C4-2B (cell line): ENCODE results near the gene ALX3.

Source experiments
- H3K27ac ChIP-seq: fragments of 450-650 bp; 2 replicates; pipeline ENCODE4 v1.5.1; 2017
- ZFX ChIP-seq: fragments of 450-650 bp; IDR thresholded peaks from 2 replicates; pipeline ENCODE4 v1.6.1; 2017
- TF ChIP-seq, protein P1 (sequence below): fragments of 450-650 bp; conservative IDR thresholded peaks from 2 replicates; pipeline ENCODE4 v1.5.1; 2017; ENCODE audit warnings: mild to moderate bottlenecking

ALX3 gene

DNA sequence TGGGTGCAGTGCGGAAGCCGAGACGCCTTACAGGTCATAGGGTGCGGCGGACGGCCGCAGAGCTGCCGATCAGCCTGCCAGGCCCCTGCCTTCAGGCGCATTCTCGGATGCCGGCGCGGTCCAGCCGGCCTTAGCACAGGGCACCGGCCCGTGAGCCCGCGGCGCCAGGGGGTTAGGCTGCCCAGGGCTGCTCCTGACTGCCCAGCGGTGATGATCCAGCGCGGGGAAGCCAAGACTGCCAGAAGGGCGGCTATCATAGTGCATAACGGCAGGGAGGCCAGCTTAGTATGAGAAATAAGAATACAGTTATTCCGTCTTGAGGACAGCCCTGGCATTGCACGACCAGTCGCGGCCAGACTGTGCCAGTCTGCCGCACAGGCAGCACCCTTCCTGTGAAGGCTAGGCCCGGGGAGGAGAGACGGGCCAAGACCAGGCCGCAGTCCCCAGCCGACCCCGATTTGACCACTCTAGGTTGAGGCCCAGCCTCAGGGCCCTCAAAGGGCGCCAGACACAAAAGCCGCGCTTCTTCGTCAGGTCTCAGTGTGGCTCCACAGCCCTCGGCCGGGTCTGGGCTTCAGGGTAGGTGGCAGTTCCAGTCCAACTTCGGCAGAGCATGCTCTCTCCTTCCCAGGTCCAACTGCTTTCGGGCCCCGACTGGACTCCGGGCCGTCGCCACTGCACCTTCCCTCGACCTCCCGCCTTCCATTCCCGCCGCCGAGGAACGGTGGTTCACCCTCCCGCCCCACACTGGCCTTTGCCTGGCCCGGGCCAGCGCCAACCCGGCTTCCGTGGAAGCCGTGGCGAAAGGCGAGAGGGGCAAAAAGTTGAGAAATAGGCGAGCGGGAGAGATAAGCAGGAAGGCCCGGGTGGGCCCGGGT is 829 bp downstream of the ALX3 start:
- TF ChIP-seq, protein P1, sequence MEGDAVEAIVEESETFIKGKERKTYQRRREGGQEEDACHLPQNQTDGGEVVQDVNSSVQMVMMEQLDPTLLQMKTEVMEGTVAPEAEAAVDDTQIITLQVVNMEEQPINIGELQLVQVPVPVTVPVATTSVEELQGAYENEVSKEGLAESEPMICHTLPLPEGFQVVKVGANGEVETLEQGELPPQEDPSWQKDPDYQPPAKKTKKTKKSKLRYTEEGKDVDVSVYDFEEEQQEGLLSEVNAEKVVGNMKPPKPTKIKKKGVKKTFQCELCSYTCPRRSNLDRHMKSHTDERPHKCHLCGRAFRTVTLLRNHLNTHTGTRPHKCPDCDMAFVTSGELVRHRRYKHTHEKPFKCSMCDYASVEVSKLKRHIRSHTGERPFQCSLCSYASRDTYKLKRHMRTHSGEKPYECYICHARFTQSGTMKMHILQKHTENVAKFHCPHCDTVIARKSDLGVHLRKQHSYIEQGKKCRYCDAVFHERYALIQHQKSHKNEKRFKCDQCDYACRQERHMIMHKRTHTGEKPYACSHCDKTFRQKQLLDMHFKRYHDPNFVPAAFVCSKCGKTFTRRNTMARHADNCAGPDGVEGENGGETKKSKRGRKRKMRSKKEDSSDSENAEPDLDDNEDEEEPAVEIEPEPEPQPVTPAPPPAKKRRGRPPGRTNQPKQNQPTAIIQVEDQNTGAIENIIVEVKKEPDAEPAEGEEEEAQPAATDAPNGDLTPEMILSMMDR: no peak
- TF ChIP-seq ZFX: no peak
- no peak overlapping the region for H3K27ac ChIP-seq

DNA sequence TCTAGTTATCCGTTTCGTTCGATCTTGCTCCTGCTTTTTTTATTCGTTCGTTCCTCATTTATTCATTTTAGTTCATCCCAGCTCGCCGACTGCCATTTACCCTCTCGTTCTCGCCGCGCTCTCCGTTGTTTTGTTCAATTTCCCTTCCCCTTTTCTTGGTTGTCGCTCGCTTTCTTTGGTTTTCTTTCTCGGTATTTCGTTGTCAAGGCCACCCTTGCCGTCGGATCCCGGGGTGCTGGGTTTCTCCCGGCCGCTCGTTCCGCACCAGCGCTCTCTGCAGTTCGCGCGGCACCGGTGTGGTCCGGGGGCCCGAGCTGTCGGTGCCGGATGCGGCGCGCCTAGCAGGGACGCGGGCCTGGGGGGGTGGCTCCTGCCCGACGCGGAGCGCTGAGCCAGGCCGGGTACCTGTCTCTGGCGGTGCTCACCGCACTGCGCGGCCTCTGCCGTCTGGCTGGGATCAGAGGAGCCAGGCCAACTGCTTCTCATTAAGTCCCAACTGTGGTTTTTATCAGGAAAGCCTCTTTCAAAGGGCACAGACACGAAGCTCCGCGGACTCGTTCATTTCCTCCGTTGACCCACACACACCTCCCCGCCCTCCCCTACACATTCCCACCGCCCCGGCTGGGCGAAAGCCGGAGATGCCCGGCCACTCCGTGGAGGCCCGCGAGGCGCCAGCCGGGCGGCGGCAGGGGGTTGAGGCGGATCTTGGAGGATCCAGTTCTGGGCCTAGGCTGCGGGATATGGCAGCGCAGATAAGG is 1.6 kb downstream of the ALX3 start:
- TF ChIP-seq, protein P1: no peak
- no peak for TF ChIP-seq ZFX
- no peak overlapping the region for H3K27ac ChIP-seq

DNA sequence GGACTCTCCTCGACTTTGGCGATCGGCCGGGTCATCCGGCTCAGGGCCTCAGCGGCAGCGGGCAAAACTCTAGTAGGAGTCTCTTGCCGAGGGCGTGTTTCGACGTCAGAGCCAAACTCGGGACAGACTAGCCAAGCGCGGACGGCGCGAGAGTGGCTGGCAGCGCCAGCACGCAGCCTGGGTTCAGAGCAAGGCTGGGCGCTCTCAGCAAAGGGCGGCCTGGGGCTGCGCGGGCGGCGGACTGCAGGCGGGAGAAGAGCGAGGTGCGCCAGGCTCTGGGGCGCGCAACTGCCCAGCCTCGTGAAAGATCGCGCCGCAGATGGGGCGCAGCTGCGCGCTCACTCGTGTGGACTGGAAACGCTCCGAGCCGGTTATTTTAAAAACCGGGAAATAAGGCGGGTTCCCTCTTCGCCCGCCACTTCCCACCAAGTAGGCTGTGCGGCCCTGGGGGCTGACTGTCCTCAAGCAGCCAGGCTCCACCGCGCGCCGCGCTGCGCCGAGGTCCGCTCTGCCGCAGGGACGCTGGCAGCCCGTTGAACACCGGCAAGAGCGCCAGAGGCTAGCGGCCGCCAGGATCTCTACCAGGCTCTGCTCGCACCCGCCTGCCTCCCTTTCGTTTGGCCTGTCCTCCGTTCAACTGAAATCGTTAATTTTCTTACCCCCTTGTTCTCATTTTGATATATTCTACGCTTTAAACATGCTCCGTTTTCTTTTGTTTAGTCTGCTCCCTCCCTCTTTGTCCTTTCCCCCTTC is 2.4 kb downstream of the ALX3 start:
- no peak for TF ChIP-seq ZFX
- TF ChIP-seq, protein P1: no peak
- no peak overlapping the region for H3K27ac ChIP-seq

DNA sequence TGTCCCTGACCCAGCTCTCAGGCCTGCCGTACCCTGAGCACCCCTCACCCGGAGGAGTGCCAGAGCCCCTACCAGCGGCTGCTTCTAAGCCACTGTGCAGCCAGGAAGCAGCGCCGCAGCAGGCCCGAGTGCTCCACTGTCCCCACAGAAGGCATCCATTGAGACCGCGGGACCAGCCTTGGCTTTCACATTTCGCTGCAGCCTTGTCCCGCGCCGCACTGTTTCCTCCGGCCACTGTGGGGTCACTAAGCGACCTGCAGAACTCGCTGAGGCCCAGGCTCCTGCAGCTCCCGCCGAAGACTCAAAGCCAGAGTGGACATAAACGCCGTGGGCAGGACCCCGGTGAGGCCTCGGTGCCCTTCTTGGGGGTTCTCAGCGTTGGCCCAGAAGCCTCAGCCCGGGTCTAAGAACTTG is 3.0 kb downstream of the ALX3 start:
- TF ChIP-seq ZFX: no peak
- TF ChIP-seq, protein P1: no peak
- H3K27ac ChIP-seq: no peak overlapping the region

DNA sequence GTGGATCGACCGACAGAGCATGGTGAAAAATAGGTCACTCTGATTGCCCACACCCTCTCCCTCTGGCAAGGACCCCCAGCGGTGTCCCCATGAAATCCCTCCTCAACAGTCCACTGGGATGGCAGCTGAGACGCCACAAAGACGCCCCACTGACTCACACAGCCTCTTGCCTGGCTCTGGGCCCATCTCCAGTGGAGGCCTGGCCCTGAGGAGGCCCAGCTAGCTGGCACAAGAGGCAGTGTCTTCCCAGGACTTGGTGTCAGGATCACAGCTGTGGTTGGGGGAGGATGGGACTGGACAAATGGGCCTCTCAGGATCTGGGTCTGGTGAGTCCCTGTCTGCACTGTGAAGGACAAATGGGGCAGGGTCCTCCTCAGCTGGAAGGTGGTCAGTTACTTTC is 4.6 kb downstream of the ALX3 start:
- no peak overlapping the region for H3K27ac ChIP-seq
- TF ChIP-seq ZFX: no peak
- TF ChIP-seq, protein P1: no peak

DNA sequence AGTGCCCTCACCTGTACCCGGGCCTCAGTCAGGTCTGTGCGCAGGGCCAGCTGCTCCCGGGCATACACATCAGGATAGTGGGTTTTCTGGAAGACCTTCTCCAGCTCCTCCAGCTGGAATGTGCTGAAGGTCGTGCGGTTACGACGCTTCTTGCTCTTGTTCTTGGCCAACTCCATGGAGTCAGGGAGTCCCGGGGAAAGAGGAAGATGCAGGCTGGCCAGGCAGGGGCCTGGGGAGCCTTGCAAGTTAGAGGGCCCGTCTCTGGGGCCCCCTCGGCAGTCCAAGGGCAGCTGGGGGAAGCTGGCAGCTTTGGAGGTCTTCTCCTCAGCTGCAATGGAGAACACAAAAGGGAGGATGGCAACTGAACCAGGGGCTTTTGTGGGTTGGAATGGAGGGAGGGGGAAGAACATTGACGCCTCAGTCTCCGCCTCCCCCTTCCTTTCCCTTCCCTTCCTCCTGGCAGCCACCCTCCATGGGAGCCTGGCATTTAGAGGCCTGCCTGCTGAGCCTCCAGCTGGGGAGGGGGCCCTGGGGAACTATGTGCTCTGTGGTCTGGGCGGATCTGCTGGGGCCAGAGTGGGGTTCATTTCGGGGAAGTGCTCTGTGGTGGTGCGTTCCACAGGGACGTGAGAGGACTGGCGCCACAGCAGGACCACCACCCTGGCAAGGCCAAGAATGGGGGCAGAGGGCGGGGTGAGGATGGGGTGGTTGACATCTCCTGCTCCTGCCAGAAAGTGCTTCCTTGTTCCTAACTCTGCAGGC is 5.7 kb downstream of the ALX3 start:
- TF ChIP-seq, protein P1: no peak
- no peak for TF ChIP-seq ZFX
- H3K27ac ChIP-seq: no peak overlapping the region
